ENCODE measurements around the gene PDIA5.

The PDIA5 gene

DNA sequence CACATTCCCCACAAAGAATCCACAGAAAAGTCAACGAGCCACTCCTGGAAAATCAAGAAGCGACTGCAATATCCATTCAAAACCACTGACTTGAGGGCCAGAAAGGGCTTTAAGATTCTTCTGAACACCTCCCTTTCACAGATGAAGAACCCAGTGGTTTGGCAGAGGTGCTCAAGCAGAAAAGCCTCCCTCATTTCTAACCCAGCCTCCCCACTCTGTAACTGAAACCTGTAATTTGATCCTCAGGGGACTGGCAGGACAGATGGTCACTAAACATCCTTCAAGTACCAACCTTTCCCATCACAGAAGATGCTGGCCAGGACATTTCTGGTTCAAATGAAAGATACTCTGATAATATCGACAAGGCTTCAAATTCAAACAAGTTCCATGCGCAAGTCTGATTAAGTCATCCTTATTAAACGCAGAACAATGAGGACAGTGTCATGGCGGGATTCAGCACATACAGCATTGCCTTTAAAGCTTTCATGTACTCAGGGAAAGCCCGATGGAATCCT lies 44.8 kb upstream of the PDIA5 start:
- H3K4me3 ChIP-seq (ENCODE audit: control insufficient read depth, low read depth, low read length), result no peak overlapping the region
- DNase-seq (ENCODE audit: low read depth), result no peak
- TF ChIP-seq, protein P1, sequence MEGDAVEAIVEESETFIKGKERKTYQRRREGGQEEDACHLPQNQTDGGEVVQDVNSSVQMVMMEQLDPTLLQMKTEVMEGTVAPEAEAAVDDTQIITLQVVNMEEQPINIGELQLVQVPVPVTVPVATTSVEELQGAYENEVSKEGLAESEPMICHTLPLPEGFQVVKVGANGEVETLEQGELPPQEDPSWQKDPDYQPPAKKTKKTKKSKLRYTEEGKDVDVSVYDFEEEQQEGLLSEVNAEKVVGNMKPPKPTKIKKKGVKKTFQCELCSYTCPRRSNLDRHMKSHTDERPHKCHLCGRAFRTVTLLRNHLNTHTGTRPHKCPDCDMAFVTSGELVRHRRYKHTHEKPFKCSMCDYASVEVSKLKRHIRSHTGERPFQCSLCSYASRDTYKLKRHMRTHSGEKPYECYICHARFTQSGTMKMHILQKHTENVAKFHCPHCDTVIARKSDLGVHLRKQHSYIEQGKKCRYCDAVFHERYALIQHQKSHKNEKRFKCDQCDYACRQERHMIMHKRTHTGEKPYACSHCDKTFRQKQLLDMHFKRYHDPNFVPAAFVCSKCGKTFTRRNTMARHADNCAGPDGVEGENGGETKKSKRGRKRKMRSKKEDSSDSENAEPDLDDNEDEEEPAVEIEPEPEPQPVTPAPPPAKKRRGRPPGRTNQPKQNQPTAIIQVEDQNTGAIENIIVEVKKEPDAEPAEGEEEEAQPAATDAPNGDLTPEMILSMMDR (conservative IDR thresholded peaks at IDR 0.05; ENCODE audit: control insufficient read depth, insufficient read depth, low read depth, low read length), result no peak

DNA sequence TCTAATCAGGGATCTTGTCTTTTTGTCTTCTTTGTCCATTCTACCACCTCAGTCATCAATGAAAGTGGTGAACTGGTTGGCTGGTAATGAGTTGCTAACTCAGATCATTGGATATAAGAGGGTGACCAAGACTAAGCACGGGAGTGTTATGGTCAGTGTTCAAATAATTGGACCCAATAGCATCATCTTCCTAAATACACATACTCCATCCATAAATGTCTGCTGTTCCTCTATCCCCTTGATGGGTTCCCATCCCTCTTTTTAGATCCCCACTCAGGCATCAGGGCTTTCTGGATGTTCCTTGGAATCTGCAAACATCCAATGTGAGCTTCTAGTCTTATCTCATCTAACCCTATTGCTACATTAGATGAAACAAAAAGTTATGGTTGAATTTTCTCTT lies 42.8 kb upstream of the PDIA5 start:
- TF ChIP-seq, protein P1 (conservative IDR thresholded peaks at IDR 0.05; ENCODE audit: control insufficient read depth, insufficient read depth, low read depth, low read length), result no peak
- no peak overlapping the region for H3K4me3 ChIP-seq (ENCODE audit: control insufficient read depth, low read depth, low read length)
- DNase-seq (ENCODE audit: low read depth), result no peak

DNA sequence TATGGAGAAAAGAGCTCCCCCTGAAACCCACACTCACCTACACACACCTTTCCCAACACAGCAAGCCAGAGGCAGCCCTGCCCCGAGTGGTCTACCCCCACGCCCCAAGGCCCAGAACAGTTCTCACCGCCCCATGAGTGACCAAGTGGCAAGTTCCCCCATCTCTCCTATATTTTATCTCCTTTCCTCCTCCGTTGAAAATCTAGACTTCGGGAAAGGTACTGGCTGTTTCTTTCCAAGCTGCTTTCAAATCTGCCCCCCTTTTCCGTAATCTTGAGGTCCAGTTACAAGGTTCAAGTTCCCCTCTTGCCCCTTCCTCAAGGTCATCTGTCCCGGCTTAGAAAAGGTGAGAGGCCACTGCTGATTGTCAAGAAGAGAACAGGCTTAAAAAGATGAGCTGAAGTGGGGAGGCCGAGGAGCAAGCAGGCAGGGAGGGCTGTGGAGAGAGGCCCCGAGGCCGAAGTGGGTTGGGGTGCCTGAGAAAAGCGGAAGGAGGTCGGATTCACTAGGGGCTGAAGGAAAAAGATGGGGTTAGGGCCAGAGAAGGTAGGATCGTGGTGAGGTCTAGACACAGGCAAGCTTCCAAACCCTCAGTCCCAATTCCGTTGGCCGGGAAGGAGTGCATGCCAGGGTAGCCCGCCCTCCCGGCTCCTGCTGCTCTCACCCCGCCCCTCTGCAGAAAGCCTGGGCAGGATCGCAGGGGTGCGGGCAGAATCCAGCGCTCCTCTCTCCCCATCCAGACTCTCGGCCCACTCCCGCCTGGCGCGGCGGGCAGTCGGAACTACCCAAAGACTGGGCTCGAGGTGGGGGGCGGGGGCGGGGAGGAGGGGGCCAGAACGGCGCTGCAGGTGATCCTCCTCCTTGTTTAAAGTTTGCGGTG lies 40.9 kb upstream of the PDIA5 start:
- DNase-seq (ENCODE audit: low read depth), result no peak
- H3K4me3 ChIP-seq (ENCODE audit: control insufficient read depth, low read depth, low read length), result no peak overlapping the region
- TF ChIP-seq, protein P1 (conservative IDR thresholded peaks at IDR 0.05; ENCODE audit: control insufficient read depth, insufficient read depth, low read depth, low read length), result no peak

DNA sequence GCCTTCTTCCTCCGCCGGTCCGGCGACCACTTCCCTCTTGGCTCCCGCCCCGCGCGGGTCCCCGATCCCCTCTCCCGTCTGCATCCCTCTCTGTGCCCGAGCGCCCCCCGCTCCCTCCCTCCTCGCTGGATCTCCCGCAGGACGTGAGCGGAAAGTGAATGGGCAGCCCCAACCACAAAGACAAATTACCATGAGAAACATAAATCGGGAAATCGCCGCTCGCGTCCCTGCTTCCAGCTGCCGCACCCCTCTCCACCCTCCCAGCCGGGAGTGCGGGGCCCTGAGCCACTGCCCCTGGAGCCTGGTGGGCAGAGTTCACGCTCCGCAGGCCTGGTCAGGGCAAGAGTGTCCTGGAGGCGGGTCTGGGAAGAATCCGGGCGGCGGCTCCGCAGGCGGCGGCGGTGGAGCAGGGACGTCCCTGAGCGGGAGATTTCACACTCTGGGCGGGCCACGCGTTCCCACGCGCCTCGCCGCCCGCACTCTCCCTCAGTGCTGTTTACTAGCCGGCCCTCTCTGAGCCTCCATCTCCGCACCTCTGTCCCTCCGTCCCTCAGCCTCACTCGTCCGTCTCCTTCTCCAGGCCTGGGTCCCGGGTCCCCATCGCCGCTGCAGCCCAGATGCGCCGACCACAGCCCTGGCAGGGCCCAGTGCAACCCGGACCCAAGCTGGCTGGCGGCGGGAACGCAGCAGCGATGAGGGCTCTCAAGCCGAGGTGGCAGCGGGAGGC lies 40.1 kb upstream of the PDIA5 start:
- H3K4me3 ChIP-seq (ENCODE audit: control insufficient read depth, low read depth, low read length), result peak overlapping the region; percentile 16
- no peak for DNase-seq (ENCODE audit: low read depth)
- TF ChIP-seq, protein P1 (conservative IDR thresholded peaks at IDR 0.05; ENCODE audit: control insufficient read depth, insufficient read depth, low read depth, low read length), result no peak

DNA sequence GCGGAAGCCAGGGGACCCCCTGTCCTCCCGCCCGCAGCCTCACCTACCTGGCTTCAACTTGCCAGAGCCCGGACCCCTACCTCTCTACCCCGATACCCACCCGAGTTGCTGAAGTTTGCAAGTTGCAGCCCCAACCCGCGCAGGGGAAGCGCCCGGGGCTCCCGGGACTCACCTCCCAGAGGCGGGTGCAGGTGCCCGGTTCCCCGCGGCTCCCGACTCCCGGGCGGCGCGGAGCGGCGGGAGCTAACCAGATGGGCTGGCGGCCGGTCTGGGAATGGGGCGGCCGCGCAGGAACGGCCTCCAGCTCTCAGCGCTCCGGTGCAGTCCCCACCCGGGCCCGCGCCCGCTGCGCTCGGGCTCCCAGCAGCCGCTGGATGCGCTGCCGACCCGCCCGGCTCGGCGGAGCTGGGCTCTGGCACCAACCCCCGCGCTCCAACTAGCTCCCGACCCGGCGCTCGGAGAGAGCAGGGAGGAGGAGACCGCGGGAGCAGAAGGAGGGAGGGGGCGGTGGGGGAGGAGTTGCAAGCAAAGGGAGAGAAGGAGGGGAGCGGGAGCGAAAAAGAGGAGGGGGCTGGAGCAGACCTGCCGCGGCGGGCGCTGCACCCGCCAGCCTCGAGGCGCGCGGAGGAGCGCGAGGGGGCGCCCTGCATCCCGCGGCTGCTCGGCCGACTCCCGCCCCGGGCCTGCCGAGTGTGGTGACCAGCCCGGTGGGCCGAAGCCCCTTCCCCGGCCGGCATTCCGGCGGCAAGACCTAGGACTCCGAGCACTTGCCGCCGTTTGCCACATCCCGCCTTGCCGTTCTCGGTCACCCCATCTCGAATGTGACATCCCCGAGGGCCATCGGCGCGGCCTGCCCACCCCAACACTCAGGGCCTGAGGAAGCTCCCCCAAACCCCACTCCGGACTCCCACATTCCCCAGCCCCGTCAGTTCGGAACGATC lies 39.3 kb upstream of the PDIA5 start, which contains the start of gene SEMA5B:
SEMA5B (minus strand) TSS at position 472 of the 941 bp plus-strand sequence. CDS start 66,500 bp downstream, outside the sequence.
- peak within 1 kb of the TSS; percentile 43 for H3K4me3 ChIP-seq (ENCODE audit: control insufficient read depth, low read depth, low read length)
- TF ChIP-seq, protein P1 (conservative IDR thresholded peaks at IDR 0.05; ENCODE audit: control insufficient read depth, insufficient read depth, low read depth, low read length), result no peak
- DNase-seq (ENCODE audit: low read depth), result no peak

Measured in fibroblast of mammary gland (primary cell).